C4-2B (cell line): ENCODE data around the gene MAST4.

ENCODE experiments used
- CTCF ChIP-seq: fragments of 450-650 bp; conservative IDR thresholded peaks from 2 replicates; pipeline ENCODE4 v1.5.1; 2017; ENCODE audit warnings: mild to moderate bottlenecking
- ZFX ChIP-seq: fragments of 450-650 bp; IDR thresholded peaks from 2 replicates; pipeline ENCODE4 v1.6.1; 2017

- TF ChIP-seq CTCF, result no peak
- TF ChIP-seq ZFX, result no peak
These were observed 37.6 kb upstream of the MAST4 start for GRCh38 chr5:66558560-66558959.
